Activated naive CD4-positive, alpha-beta T cell treated with anti-CD3 and anti-CD28 coated beads, Interleukin-2, amount 50 U/mL, for 72 hours (primary cell): ENCODE results near the gene TMTC3. TPM values are rescaled to one million over a fixed set of nuclear protein-coding genes. Genes with fewer than 3 reads are reported as not detected.
A peak's percentile ranks its signal among the peaks of the same experiment; 100 is the strongest.

Experiments used
- ATAC-seq, 2 donors: fragments of 150-1000 bp; cut with Tn5 transposase; 2 replicates each; pipeline ENCODE4 v1.10.0; 2021; ENCODE audit warnings: mild to moderate bottlenecking in 2 of 2, moderate library complexity in 2 of 2
- DNase-seq, 2 donors: peaks; one replicate each; pipeline ENCODE4 v3.0.0; 2021 to 2022; ENCODE audit warnings: low spot score in 2 of 2
- H3K27ac Mint-ChIP-seq, 2 donors: one replicate each; pipeline ENCODE4 v1.8.0; 2022; ENCODE audit warnings: mild to moderate bottlenecking in 2 of 2, mixed read lengths in 2 of 2
- H3K36me3 Mint-ChIP-seq, 2 donors: one replicate each; pipeline ENCODE4 v1.8.0; 2022; ENCODE audit warnings: mixed read lengths in 2 of 2
- H3K9me3 Mint-ChIP-seq, 2 donors: one replicate each; pipeline ENCODE4 v1.8.0; 2022; ENCODE audit warnings: mixed read lengths in 2 of 2
- total RNA-seq, 2 donors: library from RNA; stranded (reverse); gene quantifications; one replicate each; pipeline ENCODE4 v1.2.3, GENCODE V29; 2022

Gene TMTC3
- total RNA-seq, 2 donors from 2014 or later: 4.1 to 4.5 TPM

GRCh38 chr12:88145567-88146505, 3.7 kb downstream of the TMTC3 start:
- H3K9me3 Mint-ChIP-seq: no peaks in the 10 kb centered on the region
- ATAC-seq: no peak
- DNase-seq: no peak
- no peak overlapping the region for H3K27ac Mint-ChIP-seq
- H3K36me3 Mint-ChIP-seq: peaks cover 14 to 15% of the 10 kb centered on the region in 2 donors

DNA sequence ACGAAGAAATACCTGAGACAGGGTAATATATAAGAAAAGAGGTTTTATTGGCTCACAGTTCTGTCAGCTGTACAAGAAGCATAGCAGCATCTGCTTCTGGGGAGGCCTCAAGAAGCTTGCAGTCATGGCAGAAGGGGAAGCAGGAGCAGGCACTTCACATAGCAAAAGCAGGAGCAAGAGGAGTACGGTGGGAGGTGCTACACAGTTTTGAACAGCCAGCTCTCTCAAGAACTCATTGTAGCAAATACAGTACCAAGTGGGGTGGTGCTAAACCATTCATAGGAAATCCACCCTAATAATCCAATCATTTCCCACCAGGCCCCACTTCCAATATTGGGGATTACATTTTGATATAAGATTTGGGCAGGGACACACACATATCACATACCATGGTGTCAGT, 8.0 kb downstream of the TMTC3 start:
- Mint-ChIP-seq H3K36me3 (peaks cover 0 to 10% of the 10 kb centered on the region in 2 donors), H3K27ac (no peak overlapping the region)

GRCh38 chr12:88153959-88154358, 11.9 kb downstream of the TMTC3 start:
- DNase-seq: no peak

More for the DNA sequence above, 8.0 kb downstream of the TMTC3 start:
- H3K9me3 Mint-ChIP-seq: no peaks in the 10 kb centered on the region
- DNase-seq: no peak
- ATAC-seq: no peak

GRCh38 chr12:88156075-88156654, 14.1 kb downstream of the TMTC3 start:
- Mint-ChIP-seq H3K27ac (no peak overlapping the region), H3K9me3 (no peaks in the 10 kb centered on the region), H3K36me3 (no peaks in the 10 kb centered on the region)
- DNase-seq: no peak
- no peak for ATAC-seq

More at GRCh38 chr12:88153959-88154358, 11.9 kb downstream of the TMTC3 start:
- ATAC-seq: no peak
- no peak overlapping the region for H3K27ac Mint-ChIP-seq
- peaks cover 0 to 10% of the 10 kb centered on the region in 2 donors for H3K36me3 Mint-ChIP-seq
- H3K9me3 Mint-ChIP-seq: no peaks in the 10 kb centered on the region

DNA sequence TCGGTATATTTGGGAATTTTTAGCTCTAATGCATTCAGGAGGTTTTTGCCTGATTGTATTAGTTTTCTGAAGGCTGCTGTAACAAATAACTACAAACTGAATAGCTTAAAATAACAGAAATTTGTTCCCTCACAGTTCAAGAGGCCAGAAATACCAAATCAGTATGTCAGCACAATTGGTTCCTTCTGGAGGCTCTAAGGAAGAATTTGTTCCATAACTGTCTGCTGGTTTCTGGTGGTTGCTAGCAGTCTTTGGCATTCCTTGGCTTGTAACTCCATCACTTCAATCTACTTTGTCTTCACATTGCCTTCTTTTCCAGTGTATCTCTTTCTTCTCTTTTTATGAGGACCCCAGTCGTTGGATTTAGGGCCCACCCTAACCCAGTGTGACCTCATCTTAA, 21.3 kb downstream of the TMTC3 start:
- H3K36me3 Mint-ChIP-seq: peaks cover 26 to 36% of the 10 kb centered on the region in 2 donors
- no peaks in the 10 kb centered on the region for H3K9me3 Mint-ChIP-seq

DNA sequence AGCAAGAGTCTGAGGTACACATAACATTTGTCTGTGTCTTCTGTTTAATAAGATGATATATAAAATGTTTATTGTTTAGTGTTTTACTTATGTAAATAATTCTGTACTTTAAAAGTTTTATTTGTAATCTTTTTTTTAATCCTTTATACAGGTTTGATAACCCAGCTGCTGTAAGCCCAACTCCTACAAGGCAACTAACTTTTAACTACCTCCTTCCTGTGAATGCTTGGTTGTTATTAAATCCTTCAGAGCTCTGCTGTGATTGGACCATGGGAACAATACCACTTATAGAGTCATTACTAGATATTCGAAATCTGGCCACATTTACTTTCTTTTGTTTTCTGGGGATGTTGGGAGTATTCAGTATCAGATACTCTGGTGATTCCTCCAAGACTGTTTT, 24.1 kb downstream of the TMTC3 start:
- H3K36me3 Mint-ChIP-seq: peaks cover 34 to 36% of the 10 kb centered on the region in 2 donors
- ATAC-seq (no peak), DNase-seq (no peak)
- no peaks in the 10 kb centered on the region for H3K9me3 Mint-ChIP-seq
- H3K27ac Mint-ChIP-seq: no peak overlapping the region

More for the DNA sequence above, 21.3 kb downstream of the TMTC3 start:
- H3K27ac Mint-ChIP-seq: no peak overlapping the region
- ATAC-seq (no peak), DNase-seq (no peak)

GRCh38 chr12:88167384-88167783, 25.3 kb downstream of the TMTC3 start:
- Mint-ChIP-seq H3K9me3 (no peaks in the 10 kb centered on the region), H3K27ac (no peak overlapping the region), H3K36me3 (peaks cover 33 to 34% of the 10 kb centered on the region in 2 donors)
- no peak for ATAC-seq
- DNase-seq: no peak

- ATAC-seq (no peak), DNase-seq (no peak)
- Mint-ChIP-seq H3K36me3 (peaks cover 30 to 31% of the 10 kb centered on the region in 2 donors), H3K27ac (no peak overlapping the region), H3K9me3 (no peaks in the 10 kb centered on the region)
Measured at GRCh38 chr12:88172844-88173407, 30.8 kb downstream of the TMTC3 start.

DNA sequence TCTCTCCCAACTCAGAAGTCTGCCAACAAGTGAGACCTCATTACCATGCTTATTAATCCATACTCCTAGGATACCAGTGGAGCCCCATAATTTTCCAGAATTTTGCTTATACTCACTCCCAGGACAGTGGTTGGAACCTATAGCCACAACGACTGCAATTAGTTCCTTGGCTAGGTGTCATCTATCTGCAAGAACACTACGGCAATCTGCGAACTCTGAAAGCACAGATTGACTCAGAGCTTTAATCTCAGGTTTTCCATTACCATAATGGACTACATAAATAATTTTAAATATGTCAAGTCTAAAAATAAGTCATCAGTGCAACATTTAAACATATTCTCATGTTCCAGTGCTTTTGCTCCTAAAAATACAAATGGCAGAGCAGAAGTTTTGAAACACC, 33.4 kb downstream of the TMTC3 start:
- ATAC-seq: peak in 1 of 2 donors; percentile 62
- DNase-seq: no peak
- Mint-ChIP-seq H3K27ac (no peak overlapping the region), H3K9me3 (peaks cover 0 to 3% of the 10 kb centered on the region in 2 donors), H3K36me3 (peaks cover 38 to 47% of the 10 kb centered on the region in 2 donors)

DNA sequence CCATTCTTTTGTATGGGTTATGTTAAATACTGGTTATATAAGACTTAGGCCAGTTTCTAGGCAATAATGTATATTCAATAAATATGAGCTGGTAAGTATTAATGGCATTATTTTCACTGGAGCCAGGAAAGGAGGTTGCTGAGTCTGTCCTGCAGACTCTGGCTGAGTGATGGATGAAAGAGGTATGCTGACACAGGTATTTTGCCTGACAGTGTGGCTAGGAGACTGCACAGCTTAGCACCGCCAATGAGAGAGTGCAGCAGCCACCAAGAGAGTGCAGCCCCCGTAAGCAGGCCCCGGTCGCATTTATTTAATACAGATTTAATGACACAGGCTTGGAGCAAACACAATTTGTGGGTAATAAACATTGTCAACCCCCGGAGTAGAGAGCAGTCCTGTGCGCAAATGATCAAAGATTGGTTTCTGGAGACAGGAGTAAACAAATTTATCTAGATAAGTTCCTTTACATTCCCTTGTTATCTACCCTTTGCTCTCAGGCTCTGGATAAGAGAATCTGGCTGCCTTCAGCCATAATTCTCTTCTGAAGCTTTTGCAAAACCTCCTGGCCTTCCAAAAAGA, 37.4 kb downstream of the TMTC3 start:
- no peak for ATAC-seq
- Mint-ChIP-seq H3K9me3 (peaks cover 3% of the 10 kb centered on the region in 2 donors), H3K36me3 (peaks cover 45 to 54% of the 10 kb centered on the region in 2 donors), H3K27ac (no peak overlapping the region)
- DNase-seq: no peak

GRCh38 chr12:88181881-88182280, 39.8 kb downstream of the TMTC3 start:
- Mint-ChIP-seq H3K27ac (no peak overlapping the region), H3K36me3 (peaks cover 38 to 39% of the 10 kb centered on the region in 2 donors), H3K9me3 (peaks cover 3% of the 10 kb centered on the region in 2 donors)
- ATAC-seq (no peak), DNase-seq (no peak)

- no peak overlapping the region for H3K27ac Mint-ChIP-seq
- peaks cover 34 to 38% of the 10 kb centered on the region in 2 donors for H3K36me3 Mint-ChIP-seq
- no peak for DNase-seq
- ATAC-seq: no peak
- peaks cover 3% of the 10 kb centered on the region in 2 donors for H3K9me3 Mint-ChIP-seq
Measured at GRCh38 chr12:88182416-88182815, 40.3 kb downstream of the TMTC3 start.

DNA sequence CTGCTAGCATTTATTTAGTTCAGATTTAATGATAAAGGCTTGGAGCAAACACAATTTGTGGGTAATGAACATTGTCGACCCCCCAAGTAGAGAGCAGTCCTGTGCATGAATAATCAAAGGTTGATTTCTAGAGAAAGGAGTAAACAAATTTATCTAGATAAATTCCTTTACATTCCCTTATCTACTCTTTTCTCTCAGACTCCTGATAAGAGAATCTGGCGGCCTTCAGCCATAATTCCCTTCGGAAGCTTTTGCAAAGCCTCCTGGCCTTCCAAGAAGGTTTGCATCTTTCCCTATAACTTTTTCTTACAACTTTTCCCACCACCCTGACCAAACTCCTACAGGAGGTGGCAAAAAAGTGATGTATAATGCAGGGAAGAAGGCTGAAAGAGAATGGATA, 42.1 kb downstream of the TMTC3 start:
- Mint-ChIP-seq H3K27ac (no peak overlapping the region), H3K36me3 (peaks cover 26 to 32% of the 10 kb centered on the region in 2 donors), H3K9me3 (peaks cover 3% of the 10 kb centered on the region in 2 donors)
- no peak for ATAC-seq
- DNase-seq: no peak

DNA sequence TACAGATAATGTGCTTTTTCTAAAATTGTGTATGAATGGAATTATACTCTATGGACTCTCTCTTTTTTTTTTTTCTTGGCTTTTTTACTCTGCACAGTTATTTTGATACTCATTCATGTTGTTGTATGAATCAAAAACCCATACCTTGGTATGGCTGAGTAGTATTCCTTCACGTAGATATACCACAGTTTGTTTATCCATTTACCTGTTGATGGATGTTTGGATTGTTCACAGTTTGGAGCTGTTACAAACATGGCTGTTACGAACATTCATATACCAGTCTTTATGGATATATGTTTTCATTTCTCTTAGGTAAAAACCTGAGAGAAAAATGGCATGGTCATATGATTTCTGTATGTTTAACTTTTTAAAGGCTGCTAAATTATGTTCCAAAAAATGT, 43.2 kb downstream of the TMTC3 start:
- Mint-ChIP-seq H3K27ac (no peak overlapping the region), H3K36me3 (peaks cover 16 to 21% of the 10 kb centered on the region in 2 donors), H3K9me3 (peaks cover 0 to 3% of the 10 kb centered on the region in 2 donors)
- no peak for DNase-seq
- ATAC-seq: no peak

- DNase-seq: no peak
- no peak for ATAC-seq
- H3K27ac Mint-ChIP-seq: no peak overlapping the region
- H3K9me3 Mint-ChIP-seq: peaks cover 0 to 3% of the 10 kb centered on the region in 2 donors
- H3K36me3 Mint-ChIP-seq: peaks cover 10 to 14% of the 10 kb centered on the region in 2 donors
Measured at GRCh38 chr12:88185988-88186387, 43.9 kb downstream of the TMTC3 start.

- no peak overlapping the region for H3K27ac Mint-ChIP-seq
- ATAC-seq (no peak), DNase-seq (no peak)
- H3K36me3 Mint-ChIP-seq: peaks cover 0 to 4% of the 10 kb centered on the region in 2 donors
- H3K9me3 Mint-ChIP-seq: no peaks in the 10 kb centered on the region
Measured at GRCh38 chr12:88187571-88187970, 45.5 kb downstream of the TMTC3 start.

DNA sequence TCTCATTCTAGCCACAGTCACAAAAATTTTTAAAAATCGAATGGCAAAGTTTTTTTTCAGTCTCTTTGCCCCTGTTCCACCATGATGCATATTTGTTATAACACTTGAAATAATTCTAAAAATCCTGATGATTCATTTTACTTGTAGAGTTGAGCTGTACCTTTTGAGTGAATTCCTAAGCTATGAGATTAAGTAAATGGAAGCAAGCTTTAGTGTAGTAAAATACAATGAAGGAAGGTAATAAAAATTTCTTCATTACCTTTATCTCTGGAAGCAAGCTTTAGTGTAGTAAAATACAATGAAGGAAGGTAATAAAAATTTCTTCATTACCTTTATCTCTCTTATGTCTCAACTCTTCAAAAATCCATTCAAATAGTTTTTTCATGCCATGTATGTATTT, 46.1 kb downstream of the TMTC3 start:
- no peak for DNase-seq
- Mint-ChIP-seq H3K27ac (no peak overlapping the region), H3K36me3 (peaks cover 0 to 4% of the 10 kb centered on the region in 2 donors), H3K9me3 (no peaks in the 10 kb centered on the region)
- no peak for ATAC-seq
